Gastrocnemius medialis (tissue), 4 donors: ENCODE results near the gene CKB. TPM values are rescaled to one million over a fixed set of nuclear protein-coding genes. Genes with fewer than 3 reads are reported as not detected.

Experiments
- ATAC-seq, 2 donors: fragments of 150-250 bp; one replicate each; pipeline ENCODE4 v1.9.1; 2016
- DNase-seq, 2 donors: peaks; one replicate each; pipeline ENCODE4 v3.0.0-alpha.2; 2019
- H3K27ac ChIP-seq, 4 donors: fragments of 200-600 bp; sonication (generic); 1 replicate in 1 of 4; 2 replicates in 3 of 4; pipeline ENCODE4 v1.5.1; 2016 to 2018; ENCODE audit warnings: mild to moderate bottlenecking in 2 of 4, moderate library complexity in 1 of 4
- H3K27me3 ChIP-seq, 3 donors: fragments of 200-600 bp; sonication (generic) in 2 of 3; 1 replicate in 1 of 3; 2 replicates in 2 of 3; pipeline versions ENCODE4 v1.5.1 to v1.6.0; 2016 to 2019; ENCODE audit warnings: mild to moderate bottlenecking in 1 of 3, moderate library complexity in 1 of 3
- H3K36me3 ChIP-seq, 2 donors: fragments of 200-600 bp; sonication (generic) in 1 of 2; one replicate each; pipeline ENCODE4 v1.5.1; 2017 to 2018
- H3K4me1 ChIP-seq, 2 donors: fragments of 200-600 bp; sonication (generic) in 1 of 2; one replicate each; pipeline ENCODE4 v1.5.1; 2016 to 2017; ENCODE audit warnings: mild to moderate bottlenecking in 2 of 2
- H3K4me3 ChIP-seq, 4 donors: fragments of 200-600 bp; sonication (generic) in 3 of 4; 1 replicate in 1 of 4; 2 replicates in 3 of 4; pipeline ENCODE4 v1.5.1; 2016 to 2019; ENCODE audit warnings: mild to moderate bottlenecking in 2 of 4
- H3K9me3 ChIP-seq, 3 donors: fragments of 200-600 bp; sonication (generic) in 2 of 3; 1 replicate in 1 of 3; 2 replicates in 2 of 3; pipeline ENCODE4 v1.5.1; 2016 to 2019
- POLR2A ChIP-seq, 2 donors: fragments of 450-650 bp; IDR thresholded peaks; one replicate each; pipeline ENCODE4 v1.6.1; 2017; ENCODE audit warnings: antibody characterized with exemption in 2 of 2, mild to moderate bottlenecking in 2 of 2, moderate library complexity in 2 of 2
- in situ Hi-C, 4 donors: fragments of 200-750 bp; cut with MboI; loops; one replicate each; pipeline versions ENCODE4 v1.15.0 to v1.8.0; 2017; ENCODE audit warnings: low sequenced_read_pairs in 4 of 4
- intact Hi-C: fragments of 100-400 bp; cut with DNase I; formaldehyde crosslinking; loops from one replicate; pipeline ENCODE4 v1.15.1; 2023; ENCODE audit warnings: low total_unique reads
- total RNA-seq, 4 donors: library from RNA; depleted of rRNA; stranded (reverse); fragments of >200 nt; gene quantifications; one replicate each; pipeline versions ENCODE4 v1.1.0 to v1.2.3, GENCODE V29; 2016
- TF ChIP-seq, protein P1 (sequence below), 5 experiments: fragments of 450-650 bp in 3 of 5; fragments of 200-600 bp in 2 of 5; sonication (generic) in 2 of 5; IDR thresholded peaks in 4 of 5; conservative IDR thresholded peaks in 1 of 5; 1 replicate in 4 of 5; 2 replicates in 1 of 5; pipeline ENCODE4 v1.5.1; 2016 to 2019; ENCODE audit warnings: antibody characterized with exemption in 5 of 5, mild to moderate bottlenecking in 3 of 5, moderate library complexity in 3 of 5

Gene CKB
- total RNA-seq, 4 donors from 2014 or later, result 20.7 to 110 (median 43.4) TPM

- Histone ChIP-seq H3K36me3 (no peaks in the 10 kb centered on the region), H3K27me3 (no peaks in the 10 kb centered on the region), H3K27ac (peak overlapping the region; percentile 74 to 97 (median 86)), H3K4me3 (peak overlapping the region in 1 of 4 donors; percentile 40), H3K9me3 (no peaks in the 10 kb centered on the region), H3K4me1 (peaks cover 32 to 67% of the 10 kb centered on the region in 2 donors)
- ATAC-seq (no peak), DNase-seq (no peak)
- TF ChIP-seq, protein P1, sequence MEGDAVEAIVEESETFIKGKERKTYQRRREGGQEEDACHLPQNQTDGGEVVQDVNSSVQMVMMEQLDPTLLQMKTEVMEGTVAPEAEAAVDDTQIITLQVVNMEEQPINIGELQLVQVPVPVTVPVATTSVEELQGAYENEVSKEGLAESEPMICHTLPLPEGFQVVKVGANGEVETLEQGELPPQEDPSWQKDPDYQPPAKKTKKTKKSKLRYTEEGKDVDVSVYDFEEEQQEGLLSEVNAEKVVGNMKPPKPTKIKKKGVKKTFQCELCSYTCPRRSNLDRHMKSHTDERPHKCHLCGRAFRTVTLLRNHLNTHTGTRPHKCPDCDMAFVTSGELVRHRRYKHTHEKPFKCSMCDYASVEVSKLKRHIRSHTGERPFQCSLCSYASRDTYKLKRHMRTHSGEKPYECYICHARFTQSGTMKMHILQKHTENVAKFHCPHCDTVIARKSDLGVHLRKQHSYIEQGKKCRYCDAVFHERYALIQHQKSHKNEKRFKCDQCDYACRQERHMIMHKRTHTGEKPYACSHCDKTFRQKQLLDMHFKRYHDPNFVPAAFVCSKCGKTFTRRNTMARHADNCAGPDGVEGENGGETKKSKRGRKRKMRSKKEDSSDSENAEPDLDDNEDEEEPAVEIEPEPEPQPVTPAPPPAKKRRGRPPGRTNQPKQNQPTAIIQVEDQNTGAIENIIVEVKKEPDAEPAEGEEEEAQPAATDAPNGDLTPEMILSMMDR (IDR thresholded peaks at IDR 0.05 in 4 of 5, conservative IDR thresholded peaks at IDR 0.05 in 1 of 5), result no peak
- no peak for TF ChIP-seq POLR2A (IDR thresholded peaks at IDR 0.05)
- in situ Hi-C loops (loop anchor here in 1 of 4 donors (25.0 kb wide), 1 partner anchor 362 kb away; a partner anchor contains a TSS), intact Hi-C loops (loop anchor here (5.0 to 10.0 kb wide), 2 partner anchors 163 to 1174 kb away; partner anchors contain the start of genes ADSS1 and MARK3)
Measured at GRCh38 chr14:103550451-103551337, 28.1 kb upstream of the CKB start.

DNA sequence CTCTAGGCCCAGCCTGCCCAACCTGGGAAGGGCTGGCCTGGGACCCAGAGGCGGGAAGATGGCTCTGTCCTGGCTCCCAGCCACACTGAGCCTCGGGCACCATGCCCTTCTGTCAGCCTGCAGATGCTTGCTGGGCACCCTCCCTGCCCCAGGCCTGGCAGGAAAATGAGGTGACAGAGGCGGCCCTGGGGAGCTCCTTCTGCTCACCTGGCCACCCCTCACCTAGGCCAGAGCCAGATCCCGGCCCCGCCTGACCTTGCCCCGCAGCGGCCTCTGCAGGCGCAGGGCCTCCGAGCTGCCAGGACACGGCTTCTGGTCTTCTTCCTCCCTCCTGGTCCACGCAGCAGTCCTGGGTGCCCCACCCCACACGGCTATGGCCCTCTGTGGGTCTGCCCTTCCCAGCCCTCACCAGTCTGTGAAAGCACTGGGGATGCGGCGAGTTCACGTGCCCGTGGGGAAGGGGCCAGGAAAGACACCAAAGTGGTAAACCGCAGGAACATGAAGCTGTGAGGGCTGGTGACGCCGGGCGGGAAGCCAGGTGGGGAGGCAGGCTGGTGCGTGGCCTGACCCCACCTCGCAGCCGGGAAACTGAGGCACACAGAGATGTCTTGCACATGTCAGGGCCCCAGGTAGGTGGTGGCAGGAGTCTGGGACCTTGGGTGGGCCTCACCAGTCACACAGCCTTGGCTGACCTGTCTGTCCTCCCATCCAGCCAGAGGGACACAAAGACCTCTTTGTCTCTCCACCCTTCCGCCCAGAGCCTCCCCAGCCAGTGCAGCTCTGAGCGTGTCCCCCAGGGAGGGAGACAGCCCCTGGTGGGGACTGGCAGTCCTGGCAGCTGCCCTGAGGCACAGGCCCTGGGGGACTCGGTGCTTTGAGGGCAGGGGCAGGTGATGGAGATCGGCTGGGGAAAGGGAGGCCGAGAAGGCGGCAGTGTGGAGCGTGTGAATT is 27.0 kb upstream of the CKB start:
- Histone ChIP-seq H3K4me3 (no peak overlapping the region), H3K27me3 (no peaks in the 10 kb centered on the region), H3K27ac (peak overlapping the region in 3 of 4 donors; percentile 79 to 97 (median 93)), H3K9me3 (no peaks in the 10 kb centered on the region), H3K36me3 (no peaks in the 10 kb centered on the region), H3K4me1 (peaks cover 24 to 56% of the 10 kb centered on the region in 2 donors)
- ATAC-seq (no peak), DNase-seq (no peak)
- in situ Hi-C loops, result loop anchor here in 1 of 4 donors (25.0 kb wide), 1 partner anchor 363 kb away; a partner anchor contains a TSS
- intact Hi-C loops, result loop anchor here (5.0 to 10.0 kb wide), 3 partner anchors 47 to 1175 kb away; partner anchors contain the start of genes ADSS1 and MARK3
- no peak for TF ChIP-seq POLR2A (IDR thresholded peaks at IDR 0.05)
- TF ChIP-seq, protein P1 (IDR thresholded peaks at IDR 0.05 in 4 of 5, conservative IDR thresholded peaks at IDR 0.05 in 1 of 5), result no peak

- no peaks in the 10 kb centered on the region for H3K27me3 ChIP-seq
- intact Hi-C loops (loop anchor here (5.0 kb wide), 1 partner anchor 46 kb away; no protein-coding TSS in a partner anchor), in situ Hi-C loops (no loop called here)
- H3K4me3 ChIP-seq, result no peak overlapping the region
- H3K36me3 ChIP-seq, result no peaks in the 10 kb centered on the region
- TF ChIP-seq POLR2A (IDR thresholded peaks at IDR 0.05), result no peak
- TF ChIP-seq, protein P1 (IDR thresholded peaks at IDR 0.05 in 4 of 5, conservative IDR thresholded peaks at IDR 0.05 in 1 of 5), result no peak
- ATAC-seq (no peak), DNase-seq (no peak)
- peak overlapping the region in 2 of 4 donors; percentile 93 to 97 for H3K27ac ChIP-seq
- H3K4me1 ChIP-seq, result peaks cover 24 to 57% of the 10 kb centered on the region in 2 donors
- no peaks in the 10 kb centered on the region for H3K9me3 ChIP-seq
Measured at GRCh38 chr14:103548463-103549351, 26.1 kb upstream of the CKB start.
